HT1080 (cell line): ENCODE results near the gene STX7. TPM values are rescaled to one million over a fixed set of nuclear protein-coding genes. Genes with fewer than 3 reads are reported as not detected.
A peak's percentile ranks its signal among the peaks of the same experiment; 100 is the strongest.
"Not testable (repeated sequence)": the region's sequence is repeated elsewhere in the genome, so short reads cannot be mapped to it uniquely, and the experiment has no call there.

Experiments used
- DNase-seq: peaks from one replicate; pipeline ENCODE4 v3.0.0-alpha.2; 2015; ENCODE audit warnings: low read depth
- polyA plus RNA-seq, 2 experiments: library from polyadenylated mRNA; depleted of rRNA; stranded (reverse); fragments of >200 nt; gene quantifications; 2 replicates each; pipeline ENCODE4 v1.2.3, GENCODE V29; 2015
- total RNA-seq: library from RNA; depleted of rRNA; stranded (reverse); fragments of >200 nt; shearing (Covaris generic); gene quantifications from 2 replicates; pipeline ENCODE4 v1.2.3, GENCODE V29; 2014; rRNA removed

STX7 gene
- total RNA-seq: 19.7 and 23.4 TPM in 2 replicates
- polyA plus RNA-seq (2015; cell fraction: cytosol; rRNA removed): 21.9 and 29.0 TPM in 2 replicates
- polyA plus RNA-seq (2015; cell fraction: nucleus; rRNA removed): 17.2 and 21.5 TPM in 2 replicates

GRCh38 chr6:132512638-132513632, at the start of gene STX7:
STX7 (minus strand) TSS chr6:132513116; CDS start chr6:132503530, 9,586 bp downstream.
- DNase-seq: peak; percentile 85

GRCh38 chr6:132560087-132560486, 47.2 kb upstream of the STX7 start:
- not testable (repeated sequence) for DNase-seq

- DNase-seq: no peak
Measured at GRCh38 chr6:132552372-132552771, 39.5 kb upstream of the STX7 start, which contains the start of gene TAAR8. TAAR8 (plus strand) TSS chr6:132552672; CDS start chr6:132552693, 21 bp downstream.

GRCh38 chr6:132551214-132551613, 38.3 kb upstream of the STX7 start:
- no peak for DNase-seq

- no peak for DNase-seq
Measured at GRCh38 chr6:132548746-132549463, 36.0 kb upstream of the STX7 start.

GRCh38 chr6:132544826-132545225, 31.9 kb upstream of the STX7 start:
- DNase-seq: no peak

- no peak for DNase-seq
Measured at GRCh38 chr6:132537977-132538376, 25.1 kb upstream of the STX7 start, which contains the start of gene TAAR9. TAAR9 (plus strand) TSS chr6:132538277; CDS start chr6:132538290, 13 bp downstream.

GRCh38 chr6:132537145-132537544, 24.2 kb upstream of the STX7 start:
- no peak for DNase-seq

- not testable (repeated sequence) for DNase-seq
Measured at GRCh38 chr6:132534546-132534945, 21.6 kb upstream of the STX7 start.

GRCh38 chr6:132530293-132530974, 17.5 kb upstream of the STX7 start:
- DNase-seq: peak; percentile 44

- DNase-seq: peak; percentile 63
Measured at GRCh38 chr6:132527791-132528190, 14.9 kb upstream of the STX7 start.

- no peak for DNase-seq
Measured at GRCh38 chr6:132526461-132526860, 13.5 kb upstream of the STX7 start.

GRCh38 chr6:132525866-132526265, 12.9 kb upstream of the STX7 start:
- no peak for DNase-seq

GRCh38 chr6:132524646-132525045, 11.7 kb upstream of the STX7 start:
- no peak for DNase-seq

GRCh38 chr6:132520953-132521352, 8.0 kb upstream of the STX7 start:
- DNase-seq: peak; percentile 46

GRCh38 chr6:132515386-132515785, 2.5 kb upstream of the STX7 start:
- no peak for DNase-seq

GRCh38 chr6:132513831-132514545, 1.1 kb upstream of the STX7 start:
- no peak for DNase-seq

- DNase-seq: no peak
Measured at GRCh38 chr6:132512342-132512637, 626 bp downstream of the STX7 start.

- no peak for DNase-seq
Measured at GRCh38 chr6:132511831-132512220, 1.1 kb downstream of the STX7 start.

GRCh38 chr6:132511210-132511830, 1.6 kb downstream of the STX7 start:
- DNase-seq: no peak
